ENCODE data around the gene PPP2R5C. TPM values are rescaled to one million over a fixed set of nuclear protein-coding genes. Genes with fewer than 3 reads are reported as not detected.

The PPP2R5C gene
- total and polyA plus RNA-seq, 2 of the 8 experiments (the other 6 are each of a cell fraction or from before 2014, with no cell fraction given), result 49.6 to 95.9 TPM

GRCh38 chr14:101830271-101830670 is 68.8 kb downstream of the PPP2R5C start (continued):
- TF ChIP-seq RFX5 (IDR thresholded peaks at IDR 0.05; ENCODE audit: borderline replicate concordance, low read depth, low read length) (no peak), RBBP5 (IDR thresholded peaks at IDR 0.05; ENCODE audit: borderline replicate concordance, low read depth, low read length) (no peak), NANOG (IDR thresholded peaks at IDR 0.05; ENCODE audit: insufficient read depth, low read depth, low read length, poor library complexity, severe bottlenecking) (no peak), SP1 (IDR thresholded peaks at IDR 0.05; ENCODE audit: low read depth, low read length) (no peak), CEBPB (IDR thresholded peaks at IDR 0.05; ENCODE audit: low read depth, low read length) (no peak), JUND (IDR thresholded peaks at IDR 0.05; ENCODE audit: low read length) (no peak), CBX8 (IDR thresholded peaks at IDR 0.05; ENCODE audit: borderline replicate concordance, low read depth, low read length) (no peak)
